H9 (cell line): ENCODE data around the gene ANKH. TPM values are rescaled to one million over a fixed set of nuclear protein-coding genes. Genes with fewer than 3 reads are reported as not detected.

Experiments
- DNase-seq: peaks from one replicate; pipeline ENCODE4 v3.0.0-alpha.2; 2017
- H2AFZ ChIP-seq: one replicate; pipeline ENCODE4 v1.6.1; 2013; ENCODE audit warnings: mild to moderate bottlenecking, low read length, control low read depth, moderate library complexity
- H2AK5ac ChIP-seq: 2 replicates; pipeline ENCODE4 v1.6.1; 2013; ENCODE audit warnings: low read length, control low read depth, mixed read lengths; ENCODE audit not compliant: insufficient read length
- H2BK120ac ChIP-seq: one replicate; pipeline ENCODE4 v1.6.1; 2013; ENCODE audit warnings: low read depth, mild to moderate bottlenecking, low read length, control low read depth, inconsistent platforms; ENCODE audit not compliant: poor library complexity, severe bottlenecking
- H2BK12ac ChIP-seq: 2 replicates; pipeline ENCODE4 v1.6.1; 2013; ENCODE audit warnings: low read length, control low read depth, mixed read lengths, low read depth; ENCODE audit not compliant: insufficient read length
- H2BK15ac ChIP-seq: 2 replicates; pipeline ENCODE4 v1.6.1; 2013; ENCODE audit warnings: low read depth, low read length, control low read depth
- H2BK20ac ChIP-seq: one replicate; pipeline ENCODE4 v1.6.1; 2013; ENCODE audit warnings: low read depth, mild to moderate bottlenecking, low read length, control low read depth, inconsistent platforms; ENCODE audit not compliant: poor library complexity, severe bottlenecking
- H2BK5ac ChIP-seq: 2 replicates; pipeline ENCODE4 v1.6.1; 2013; ENCODE audit warnings: low read length, control low read depth, mixed read lengths; ENCODE audit not compliant: insufficient read length
- H3K14ac ChIP-seq: 2 replicates; pipeline ENCODE4 v1.6.1; 2013; ENCODE audit warnings: low read length, control low read depth; ENCODE audit not compliant: insufficient read depth
- H3K18ac ChIP-seq: 2 replicates; pipeline ENCODE4 v1.6.1; 2013; ENCODE audit warnings: low read depth, mild to moderate bottlenecking, mixed read lengths, low read length, control low read depth; ENCODE audit not compliant: insufficient read length
- H3K23ac ChIP-seq: 2 replicates; pipeline ENCODE4 v1.6.1; 2013; ENCODE audit warnings: low read length, control low read depth, mixed read lengths, low read depth; ENCODE audit not compliant: insufficient read length
- H3K23me2 ChIP-seq: 2 replicates; pipeline ENCODE4 v1.6.1; 2013; ENCODE audit warnings: low read depth, mild to moderate bottlenecking, mixed read lengths, low read length, control low read depth; ENCODE audit not compliant: insufficient read length, poor library complexity, severe bottlenecking
- H3K27ac ChIP-seq: 2 replicates; pipeline ENCODE4 v1.5.1; 2013; ENCODE audit warnings: low read length, control low read depth, mixed read lengths, low read depth; ENCODE audit not compliant: insufficient read length
- H3K27me3 ChIP-seq: 2 replicates; pipeline ENCODE4 v1.6.1; 2013; ENCODE audit warnings: low read length, control low read depth, inconsistent platforms; ENCODE audit not compliant: insufficient read depth
- H3K4ac ChIP-seq: 2 replicates; pipeline ENCODE4 v1.6.1; 2013; ENCODE audit warnings: low read depth, mild to moderate bottlenecking, control low read depth, inconsistent platforms, low read length, moderate library complexity
- H3K4me1 ChIP-seq: 2 replicates; pipeline ENCODE4 v1.6.1; 2013; ENCODE audit warnings: low read length, control low read depth, inconsistent platforms; ENCODE audit not compliant: insufficient read depth
- H3K4me2 ChIP-seq: 2 replicates; pipeline ENCODE4 v1.6.1; 2013; ENCODE audit warnings: low read length, control low read depth, mixed read lengths; ENCODE audit not compliant: insufficient read length, insufficient read depth
- H3K56ac ChIP-seq: 2 replicates; pipeline ENCODE4 v1.6.1; 2013; ENCODE audit warnings: low read depth, mild to moderate bottlenecking, mixed read lengths, low read length, control low read depth; ENCODE audit not compliant: insufficient read length
- H3K79me1 ChIP-seq: 2 replicates; pipeline ENCODE4 v1.6.1; 2013; ENCODE audit warnings: low read depth, mild to moderate bottlenecking, moderate library complexity, low read length, control low read depth, inconsistent platforms; ENCODE audit not compliant: insufficient read depth, poor library complexity, severe bottlenecking
- H3K79me2 ChIP-seq: 2 replicates; pipeline ENCODE4 v1.6.1; 2013; ENCODE audit warnings: low read length, control low read depth, inconsistent platforms; ENCODE audit not compliant: insufficient read depth
- H3K9ac ChIP-seq: 2 replicates; pipeline ENCODE4 v1.6.1; 2013; ENCODE audit warnings: low read length, control low read depth, mixed read lengths; ENCODE audit not compliant: insufficient read length; ENCODE audit errors: extremely low read depth
- H3K9me3 ChIP-seq: one replicate; pipeline ENCODE4 v1.6.1; 2013; ENCODE audit warnings: low read depth, low read length, inconsistent platforms; ENCODE audit not compliant: control insufficient read depth
- H3T11ph ChIP-seq: one replicate; pipeline ENCODE4 v1.6.1; 2013; ENCODE audit warnings: mild to moderate bottlenecking, low read length, control low read depth, inconsistent platforms
- H4K20me1 ChIP-seq: one replicate; pipeline ENCODE4 v1.6.1; 2013; ENCODE audit not compliant: control insufficient read depth, insufficient read length, insufficient read depth
- H4K5ac ChIP-seq: 2 replicates; pipeline ENCODE4 v1.6.1; 2013; ENCODE audit warnings: low read depth, mild to moderate bottlenecking, mixed read lengths, low read length, control low read depth; ENCODE audit not compliant: insufficient read length
- H4K8ac ChIP-seq: replicated peaks from 2 replicates; pipeline ENCODE4 v1.6.1; 2013; ENCODE audit warnings: low read length, control low read depth, mixed read lengths, low read depth; ENCODE audit not compliant: insufficient read length
- H4K91ac ChIP-seq: 2 replicates; pipeline ENCODE4 v1.6.1; 2013; ENCODE audit warnings: low read depth, mild to moderate bottlenecking, moderate library complexity, mixed read lengths, low read length, control low read depth; ENCODE audit not compliant: insufficient read length
- H3K27ac Mint-ChIP-seq, 3 experiments: 2 replicates in 2 of 3; 3 replicates in 1 of 3; pipeline ENCODE4 v1.8.0; 2020 to 2021; ENCODE audit warnings: mixed read lengths in 3 of 3, mild to moderate bottlenecking in 1 of 3, moderate library complexity in 1 of 3
- H3K27me3 Mint-ChIP-seq: 2 replicates; pipeline ENCODE4 v1.8.0; 2021; ENCODE audit warnings: low read depth, mild to moderate bottlenecking, moderate library complexity, mixed read lengths
- H3K36me3 Mint-ChIP-seq, 3 experiments: 2 replicates in 2 of 3; 3 replicates in 1 of 3; pipeline ENCODE4 v1.8.0; 2020 to 2021; ENCODE audit warnings: low read depth in 3 of 3, mixed read lengths in 3 of 3; ENCODE audit not compliant: insufficient read depth in 1 of 3
- H3K4me1 Mint-ChIP-seq, 2 experiments: 2 replicates each; pipeline ENCODE4 v1.8.0; 2020; ENCODE audit warnings: mixed read lengths in 2 of 2
- H3K4me3 Mint-ChIP-seq, 2 experiments: 2 replicates in 1 of 2; 3 replicates in 1 of 2; pipeline ENCODE4 v1.8.0; 2020 to 2021; ENCODE audit warnings: mild to moderate bottlenecking in 2 of 2, mixed read lengths in 2 of 2, moderate library complexity in 1 of 2
- H3K9me3 Mint-ChIP-seq, 2 experiments: 2 replicates in 1 of 2; 3 replicates in 1 of 2; pipeline ENCODE4 v1.8.0; 2020; ENCODE audit warnings: mild to moderate bottlenecking in 2 of 2, mixed read lengths in 2 of 2, moderate library complexity in 1 of 2
- WGBS: extraction: QIAGEN DNeasy Blood & Tissue Kit; methylation state at CpG from one replicate; pipeline ENCODE4 v1.1.7; 2013; ENCODE audit warnings: missing lambda C conversion rate, low lambda C conversion rate, mixed read lengths; ENCODE audit not compliant: insufficient read length; ENCODE audit errors: extremely low coverage; 5-methylcytosine and 5-hydroxymethylcytosine counted together
- total RNA-seq: library from RNA; stranded (reverse); gene quantifications from 2 replicates; pipeline ENCODE4 v1.2.1, GENCODE V29; 2021
- TF ChIP-seq, protein P1 (sequence below): fragments of 200-600 bp; sonication (generic); conservative IDR thresholded peaks from 3 replicates; pipeline ENCODE4 v1.8.0; 2021; ENCODE audit warnings: antibody characterized with exemption, mild to moderate bottlenecking

The ANKH gene
- total RNA-seq, 1 experiment from 2014 or later, result 9.6 TPM

DNA sequence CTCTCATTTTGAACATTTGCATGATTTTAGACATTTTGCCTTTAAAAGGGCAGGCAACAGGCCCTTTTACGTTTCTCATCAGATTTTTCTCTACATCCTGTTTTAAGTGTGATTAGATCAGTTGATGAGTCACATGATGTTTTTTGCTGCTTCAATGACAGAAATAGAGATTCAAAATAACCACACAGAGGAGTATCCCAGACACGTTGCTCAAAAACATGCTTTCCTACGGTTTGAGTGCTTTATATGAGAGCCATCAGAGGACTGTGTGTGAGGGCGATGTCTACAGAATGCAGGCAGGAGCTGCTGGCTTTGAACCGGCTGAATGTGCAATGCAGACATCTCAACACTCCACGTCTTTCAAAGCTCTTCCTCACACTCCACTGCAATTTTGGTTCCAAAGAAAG, 165.0 kb downstream of the ANKH start:
- Histone ChIP-seq H3K4me2 (no peak overlapping the region), H2BK5ac (no peak overlapping the region), H3K9me3 (no peaks in the 10 kb centered on the region), H3K4ac (no peak overlapping the region), H3K4me1 (no peaks in the 10 kb centered on the region), H2BK20ac (no peak overlapping the region), H3K14ac (no peak overlapping the region), H3K18ac (no peak overlapping the region), H2BK15ac (no peak overlapping the region), H3K27ac (no peak overlapping the region), H3T11ph (no peak overlapping the region), H3K23me2 (no peaks in the 10 kb centered on the region), H3K79me2 (no peaks in the 10 kb centered on the region), H4K20me1 (no peaks in the 10 kb centered on the region), H3K27me3 (no peaks in the 10 kb centered on the region), H2BK12ac (no peak overlapping the region), H2AFZ (no peak overlapping the region), H3K56ac (no peak overlapping the region), H4K91ac (no peak overlapping the region), H4K5ac (no peak overlapping the region), H2AK5ac (no peak overlapping the region), H2BK120ac (no peak overlapping the region), H4K8ac (no peak overlapping the region), H3K79me1 (no peaks in the 10 kb centered on the region), H3K9ac (no peak overlapping the region), H3K23ac (no peak overlapping the region)
- TF ChIP-seq, protein P1, sequence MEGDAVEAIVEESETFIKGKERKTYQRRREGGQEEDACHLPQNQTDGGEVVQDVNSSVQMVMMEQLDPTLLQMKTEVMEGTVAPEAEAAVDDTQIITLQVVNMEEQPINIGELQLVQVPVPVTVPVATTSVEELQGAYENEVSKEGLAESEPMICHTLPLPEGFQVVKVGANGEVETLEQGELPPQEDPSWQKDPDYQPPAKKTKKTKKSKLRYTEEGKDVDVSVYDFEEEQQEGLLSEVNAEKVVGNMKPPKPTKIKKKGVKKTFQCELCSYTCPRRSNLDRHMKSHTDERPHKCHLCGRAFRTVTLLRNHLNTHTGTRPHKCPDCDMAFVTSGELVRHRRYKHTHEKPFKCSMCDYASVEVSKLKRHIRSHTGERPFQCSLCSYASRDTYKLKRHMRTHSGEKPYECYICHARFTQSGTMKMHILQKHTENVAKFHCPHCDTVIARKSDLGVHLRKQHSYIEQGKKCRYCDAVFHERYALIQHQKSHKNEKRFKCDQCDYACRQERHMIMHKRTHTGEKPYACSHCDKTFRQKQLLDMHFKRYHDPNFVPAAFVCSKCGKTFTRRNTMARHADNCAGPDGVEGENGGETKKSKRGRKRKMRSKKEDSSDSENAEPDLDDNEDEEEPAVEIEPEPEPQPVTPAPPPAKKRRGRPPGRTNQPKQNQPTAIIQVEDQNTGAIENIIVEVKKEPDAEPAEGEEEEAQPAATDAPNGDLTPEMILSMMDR, result no peak
- Mint-ChIP-seq H3K9me3 (no peaks in the 10 kb centered on the region), H3K4me3 (no peak overlapping the region), H3K4me1 (no peaks in the 10 kb centered on the region), H3K27ac (no peak overlapping the region), H3K36me3 (peaks cover 6 to 48% (median 30%) of the 10 kb centered on the region in 3 experiments; a peak in 6 of 7 replicates), H3K27me3 (no peaks in the 10 kb centered on the region)
- no CpG with 5 or more reads among the region's 6 CpGs for WGBS
- DNase-seq, result no peak
